T-helper 17 cell (primary cell): Measurements from ENCODE around the gene DCTN3. TPM values are rescaled to one million over a fixed set of nuclear protein-coding genes. Genes with fewer than 3 reads are reported as not detected.
A peak's percentile ranks its signal among the peaks of the same experiment; 100 is the strongest.

Source experiments
- ATAC-seq: fragments of 150-1000 bp; cut with Tn5 transposase; 2 replicates; pipeline ENCODE4 v1.10.0; 2021; ENCODE audit warnings: mild to moderate bottlenecking, moderate library complexity
- DNase-seq, 3 donors: peaks; one replicate each; pipeline versions ENCODE4 v3.0.0 to v3.0.0-alpha.2; 2020 to 2021
- H3K9me3 ChIP-seq: one replicate; pipeline ENCODE4 v1.7.0; 2013; ENCODE audit warnings: low read length, mild to moderate bottlenecking; ENCODE audit not compliant: control insufficient read depth, poor library complexity, severe bottlenecking
- H3K27ac Mint-ChIP-seq: one replicate; pipeline ENCODE4 v1.8.0; 2022; ENCODE audit warnings: mild to moderate bottlenecking, moderate library complexity, mixed read lengths
- H3K27me3 Mint-ChIP-seq: one replicate; pipeline ENCODE4 v1.8.0; 2022; ENCODE audit warnings: mixed read lengths
- H3K36me3 Mint-ChIP-seq: one replicate; pipeline ENCODE4 v1.8.0; 2022; ENCODE audit warnings: low read depth, mixed read lengths
- H3K4me1 Mint-ChIP-seq: one replicate; pipeline ENCODE4 v1.8.0; 2022; ENCODE audit warnings: mild to moderate bottlenecking, mixed read lengths
- H3K4me3 Mint-ChIP-seq: one replicate; pipeline ENCODE4 v1.8.0; 2022; ENCODE audit warnings: mild to moderate bottlenecking, moderate library complexity, mixed read lengths
- total RNA-seq, 4 donors: library from RNA in 2 of 4; stranded (reverse) in 2 of 4; gene quantifications; one replicate each; pipeline ENCODE4 v1.2.3 and lab custom pipeline; 2022 to 2026

The DCTN3 gene
- total RNA-seq, 2 donors from 2014 or later = 76.4 to 82.4 TPM

DNA sequence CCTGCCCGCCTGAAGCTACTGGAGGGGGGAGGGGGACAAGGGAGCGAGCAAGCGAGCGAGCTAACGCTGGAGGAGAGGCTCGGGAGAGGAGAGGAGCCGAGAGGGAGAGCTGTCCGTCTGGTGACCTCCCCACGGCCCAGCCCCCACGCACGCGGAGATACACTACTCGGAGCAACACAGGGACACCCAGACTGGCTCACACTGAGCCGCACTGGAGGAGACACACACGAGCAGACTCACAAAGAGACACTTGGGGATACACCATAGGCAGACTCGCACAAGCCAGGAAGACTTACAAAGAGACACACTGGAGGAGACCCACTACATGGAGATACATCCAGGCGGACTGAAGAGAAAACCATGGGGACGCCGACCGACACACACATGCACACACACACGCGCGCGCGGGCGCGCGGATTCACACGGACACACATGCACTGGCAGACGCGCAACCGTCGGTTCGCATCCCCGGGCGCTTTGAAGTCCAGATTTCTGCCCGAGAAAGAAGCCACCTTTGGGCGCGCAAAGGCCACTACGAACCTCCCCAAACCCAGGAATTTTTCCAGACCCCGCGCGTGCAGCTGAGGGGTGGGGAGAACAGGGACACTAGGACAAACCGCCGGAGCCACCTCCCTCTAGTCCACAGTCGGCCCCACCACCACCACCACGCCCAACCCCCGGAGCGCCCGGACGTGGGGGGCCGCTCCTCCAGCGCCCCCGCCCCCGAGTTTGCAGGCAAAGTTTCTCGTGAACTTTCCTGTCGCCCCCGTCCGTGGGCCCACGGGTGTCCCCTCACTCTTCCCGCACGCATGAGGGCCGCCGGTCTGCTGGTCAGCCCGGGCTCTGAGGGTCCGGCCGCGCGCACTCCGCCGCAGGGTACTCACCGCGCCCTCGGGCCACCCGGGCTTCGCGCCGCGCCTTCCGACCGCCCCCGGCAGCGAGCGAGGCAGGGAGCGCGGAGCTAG lies 31.3 kb downstream of the DCTN3 start:
- H3K4me1 Mint-ChIP-seq = peaks cover 33% of the 10 kb centered on the region
- H3K36me3 Mint-ChIP-seq = peaks cover 10% of the 10 kb centered on the region
- DNase-seq = no peak
- no peak overlapping the region for H3K27ac Mint-ChIP-seq
- H3K9me3 ChIP-seq = no peaks in the 10 kb centered on the region
- peaks cover 92% of the 10 kb centered on the region for H3K27me3 Mint-ChIP-seq
- H3K4me3 Mint-ChIP-seq = peak overlapping the region; percentile 88
- ATAC-seq = no peak

DNA sequence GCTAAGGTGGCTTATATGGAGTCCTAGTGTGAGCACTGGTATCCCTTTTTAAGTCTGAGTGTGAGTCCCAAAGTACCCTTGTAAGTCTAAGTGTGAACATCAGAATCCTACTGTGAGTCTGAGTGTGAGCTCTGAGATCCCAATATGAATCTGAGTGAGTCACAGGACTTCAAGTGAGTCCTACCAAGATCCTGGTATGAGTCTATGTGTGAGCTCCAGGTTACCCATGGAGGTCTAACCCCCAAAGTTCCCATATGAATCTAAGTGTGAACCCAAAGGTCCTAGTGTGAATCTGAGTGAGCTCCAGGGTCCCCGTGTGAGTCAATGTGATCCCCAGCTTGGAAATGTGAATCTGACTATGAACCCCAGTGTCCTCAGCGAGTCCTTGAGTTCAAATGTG lies 33.0 kb downstream of the DCTN3 start:
- Mint-ChIP-seq H3K4me3 (peak overlapping the region; percentile 31), H3K27me3 (peaks cover 93% of the 10 kb centered on the region), H3K36me3 (peaks cover 11% of the 10 kb centered on the region), H3K4me1 (peaks cover 28% of the 10 kb centered on the region), H3K27ac (no peak overlapping the region)
- no peaks in the 10 kb centered on the region for H3K9me3 ChIP-seq
- DNase-seq (no peak), ATAC-seq (no peak)

DNA sequence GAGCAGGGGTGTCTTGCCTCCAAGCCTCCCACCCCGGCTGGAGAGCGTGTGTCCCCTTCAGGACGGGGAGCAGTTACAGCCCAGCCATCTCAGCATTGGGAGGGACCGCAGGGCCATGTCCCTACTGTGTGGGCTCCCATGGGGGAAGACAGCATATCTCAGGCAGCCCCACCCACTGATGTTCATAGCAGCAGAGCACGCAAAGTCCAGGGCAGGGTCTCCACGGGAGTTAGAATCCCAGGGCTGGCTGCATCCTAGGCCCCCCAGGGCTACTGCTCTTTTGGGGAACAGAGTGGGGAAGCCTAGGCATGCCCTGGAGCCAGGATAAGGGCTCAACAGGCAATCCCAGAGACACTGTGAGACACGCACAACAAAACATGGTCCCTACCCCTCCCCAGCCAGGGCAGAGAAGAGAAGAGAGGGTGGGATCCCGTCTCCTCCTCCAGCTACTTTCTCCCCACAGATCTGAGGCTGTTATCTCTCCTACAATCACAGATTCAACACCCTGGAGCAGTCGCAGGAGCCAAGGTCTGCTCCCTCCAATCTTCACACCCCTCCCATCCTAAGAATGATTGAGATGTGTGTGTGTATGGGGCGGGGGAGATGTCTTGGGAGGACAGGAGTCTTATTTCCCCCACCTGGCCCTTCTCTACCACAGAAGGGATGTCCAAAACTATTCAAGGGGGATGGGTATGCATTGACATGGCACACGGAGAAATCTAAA lies 34.2 kb downstream of the DCTN3 start:
- H3K4me3 Mint-ChIP-seq = no peak overlapping the region
- peaks cover 12% of the 10 kb centered on the region for H3K36me3 Mint-ChIP-seq
- peaks cover 24% of the 10 kb centered on the region for H3K4me1 Mint-ChIP-seq
- DNase-seq (no peak), ATAC-seq (no peak)
- H3K9me3 ChIP-seq = no peaks in the 10 kb centered on the region
- peak overlapping the region; percentile 66 for H3K27ac Mint-ChIP-seq
- H3K27me3 Mint-ChIP-seq = peaks cover 93% of the 10 kb centered on the region

DNA sequence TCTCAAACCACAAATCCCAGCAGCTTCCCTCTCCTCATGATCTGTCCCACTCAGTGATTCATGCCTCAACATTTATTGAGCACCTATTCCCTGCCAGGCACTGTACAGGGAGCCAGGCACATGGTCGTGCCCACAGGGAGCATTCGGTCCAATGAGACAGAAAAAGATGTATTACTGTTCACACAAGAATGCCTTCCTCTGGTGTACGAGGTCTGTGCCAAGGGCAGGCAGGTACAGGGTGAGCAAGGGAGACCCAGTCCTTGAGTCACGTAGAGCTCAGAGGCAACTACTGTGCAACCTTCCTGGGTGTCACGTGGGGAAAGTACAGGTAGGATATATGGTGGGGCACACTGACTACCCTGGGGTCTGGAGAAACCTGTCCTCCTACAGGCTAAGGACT lies 35.3 kb downstream of the DCTN3 start:
- Mint-ChIP-seq H3K36me3 (peaks cover 16% of the 10 kb centered on the region), H3K27me3 (peaks cover 93% of the 10 kb centered on the region), H3K27ac (no peak overlapping the region), H3K4me1 (peaks cover 17% of the 10 kb centered on the region), H3K4me3 (no peak overlapping the region)
- no peak for DNase-seq
- ATAC-seq = no peak
- H3K9me3 ChIP-seq = no peaks in the 10 kb centered on the region

DNA sequence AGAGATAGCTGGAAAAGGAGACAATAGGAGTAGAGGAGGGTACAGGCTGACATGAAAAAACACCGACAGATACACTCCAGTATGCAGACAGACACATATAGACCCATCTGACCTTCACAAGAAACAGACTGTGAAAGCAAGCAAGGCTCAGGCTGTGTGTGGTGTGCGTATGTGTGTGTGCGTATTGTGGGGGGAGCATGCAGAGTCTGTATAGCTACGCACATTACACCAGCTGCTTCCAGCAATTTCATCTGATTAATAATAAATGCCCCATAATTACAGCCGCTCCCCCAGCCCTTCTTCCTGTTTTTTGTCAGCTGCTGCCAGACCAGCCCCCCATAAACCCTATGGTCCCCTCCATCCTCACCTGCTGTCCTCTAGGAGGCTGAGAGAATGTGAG lies 37.5 kb downstream of the DCTN3 start:
- no peaks in the 10 kb centered on the region for H3K9me3 ChIP-seq
- Mint-ChIP-seq H3K27ac (no peak overlapping the region), H3K36me3 (peaks cover 16% of the 10 kb centered on the region), H3K4me1 (peaks cover 12% of the 10 kb centered on the region), H3K4me3 (no peak overlapping the region), H3K27me3 (peaks cover 95% of the 10 kb centered on the region)
- ATAC-seq (no peak), DNase-seq (no peak)

DNA sequence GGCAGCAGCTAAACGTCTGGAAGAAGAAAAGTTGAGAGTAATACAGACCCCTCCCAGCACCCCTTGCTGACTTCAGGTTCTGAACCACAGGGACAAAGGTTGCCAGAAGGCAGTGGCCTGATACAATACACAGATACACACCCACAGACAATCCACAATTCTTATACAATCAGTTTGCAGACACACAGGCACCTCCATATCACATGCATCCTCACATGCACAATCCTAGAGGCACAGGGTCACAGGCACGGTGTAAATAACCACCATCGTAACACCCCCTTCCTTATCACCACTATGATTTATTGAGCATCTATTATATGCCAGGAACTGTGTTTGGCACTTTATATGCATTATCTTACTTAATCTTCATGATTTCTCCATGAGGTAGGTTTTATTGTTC lies 39.0 kb downstream of the DCTN3 start:
- Mint-ChIP-seq H3K4me3 (no peak overlapping the region), H3K36me3 (peaks cover 23% of the 10 kb centered on the region), H3K27ac (no peak overlapping the region), H3K4me1 (peaks cover 18% of the 10 kb centered on the region), H3K27me3 (peaks cover 93% of the 10 kb centered on the region)
- DNase-seq (no peak), ATAC-seq (no peak)
- H3K9me3 ChIP-seq = no peaks in the 10 kb centered on the region

DNA sequence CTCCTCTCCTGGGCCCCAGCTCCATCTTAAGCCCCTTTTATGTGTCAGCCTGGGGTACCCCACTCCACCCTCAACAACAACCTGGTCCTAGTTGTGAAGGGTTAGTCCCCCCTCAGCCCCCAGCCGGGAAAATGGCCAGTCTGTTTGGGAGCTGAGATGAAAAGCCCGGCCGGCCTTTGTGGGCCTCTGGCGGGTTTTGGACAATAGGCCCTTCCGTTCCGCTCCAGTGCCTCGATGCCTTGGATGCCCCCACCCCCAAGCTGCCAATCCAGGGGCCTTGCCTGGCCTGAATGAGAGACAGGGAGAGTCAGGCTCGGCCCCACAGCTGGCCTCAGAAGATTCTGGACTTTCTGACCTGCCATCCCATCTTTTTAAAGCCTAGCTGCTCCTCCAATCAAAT lies 39.9 kb downstream of the DCTN3 start:
- no peaks in the 10 kb centered on the region for H3K9me3 ChIP-seq
- DNase-seq = no peak
- ATAC-seq = no peak
- Mint-ChIP-seq H3K27me3 (peaks cover 91% of the 10 kb centered on the region), H3K36me3 (peaks cover 26% of the 10 kb centered on the region), H3K4me1 (peaks cover 20% of the 10 kb centered on the region), H3K27ac (no peak overlapping the region), H3K4me3 (no peak overlapping the region)

DNA sequence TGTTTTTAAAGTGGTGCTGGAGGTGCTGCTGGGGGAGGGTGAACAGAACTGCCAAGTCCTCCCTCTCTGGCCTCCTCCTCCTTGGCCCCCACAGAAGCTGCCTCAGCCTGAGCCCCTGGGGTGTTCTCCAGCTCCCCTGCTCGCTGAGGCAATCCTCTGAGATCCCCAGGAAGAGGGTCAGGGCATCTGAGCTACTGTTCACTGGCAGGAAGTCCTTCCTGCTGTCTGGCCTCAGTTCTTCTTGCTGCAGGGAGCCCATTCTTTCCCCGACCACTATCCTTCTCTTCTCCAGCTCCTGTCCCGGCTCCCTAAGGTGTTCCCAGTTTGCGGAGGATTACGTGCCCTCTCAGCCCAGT lies 40.5 kb downstream of the DCTN3 start:
- ATAC-seq (no peak), DNase-seq (no peak)
- Mint-ChIP-seq H3K4me1 (peaks cover 20% of the 10 kb centered on the region), H3K4me3 (no peak overlapping the region), H3K36me3 (peaks cover 26% of the 10 kb centered on the region), H3K27ac (no peak overlapping the region), H3K27me3 (peaks cover 91% of the 10 kb centered on the region)
- H3K9me3 ChIP-seq = no peaks in the 10 kb centered on the region

DNA sequence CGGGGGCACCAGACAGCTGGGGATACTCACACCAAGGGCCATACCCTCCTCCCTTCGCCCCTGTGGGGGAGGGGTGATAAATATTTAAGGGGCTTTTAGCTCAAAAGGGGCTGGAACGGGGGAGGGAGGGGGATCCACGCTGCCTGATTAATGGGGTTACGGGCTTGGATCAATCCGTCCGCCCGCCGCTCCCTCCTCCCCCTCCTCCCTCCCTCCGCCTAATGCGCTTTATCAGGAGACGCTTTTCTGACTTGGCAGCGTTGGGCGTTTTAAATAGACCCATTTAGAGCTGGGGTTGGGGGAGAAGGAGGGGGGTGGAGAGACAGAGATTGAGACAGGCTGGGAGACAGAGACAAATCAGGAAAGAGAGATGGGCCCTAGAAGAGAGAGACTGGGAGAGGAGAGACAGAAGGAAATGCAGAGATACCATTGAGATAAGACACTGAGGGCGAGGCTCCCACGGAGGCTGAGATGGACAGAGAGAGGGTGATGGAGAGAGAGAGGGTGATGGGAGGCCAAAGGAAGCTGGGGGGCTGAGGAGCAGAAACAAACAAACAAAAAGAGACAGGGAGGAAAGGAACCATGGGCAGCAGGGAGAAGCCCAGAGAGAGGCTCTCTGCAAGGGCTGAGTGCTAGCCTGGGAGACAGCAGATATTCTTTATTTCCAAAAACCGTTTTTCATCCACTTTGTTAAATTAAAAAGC lies 41.0 kb downstream of the DCTN3 start:
- ATAC-seq = no peak
- peaks cover 26% of the 10 kb centered on the region for H3K36me3 Mint-ChIP-seq
- peaks cover 19% of the 10 kb centered on the region for H3K4me1 Mint-ChIP-seq
- peaks cover 90% of the 10 kb centered on the region for H3K27me3 Mint-ChIP-seq
- no peak for DNase-seq
- H3K27ac Mint-ChIP-seq = no peak overlapping the region
- peak overlapping the region; percentile 61 for H3K4me3 Mint-ChIP-seq
- no peaks in the 10 kb centered on the region for H3K9me3 ChIP-seq

DNA sequence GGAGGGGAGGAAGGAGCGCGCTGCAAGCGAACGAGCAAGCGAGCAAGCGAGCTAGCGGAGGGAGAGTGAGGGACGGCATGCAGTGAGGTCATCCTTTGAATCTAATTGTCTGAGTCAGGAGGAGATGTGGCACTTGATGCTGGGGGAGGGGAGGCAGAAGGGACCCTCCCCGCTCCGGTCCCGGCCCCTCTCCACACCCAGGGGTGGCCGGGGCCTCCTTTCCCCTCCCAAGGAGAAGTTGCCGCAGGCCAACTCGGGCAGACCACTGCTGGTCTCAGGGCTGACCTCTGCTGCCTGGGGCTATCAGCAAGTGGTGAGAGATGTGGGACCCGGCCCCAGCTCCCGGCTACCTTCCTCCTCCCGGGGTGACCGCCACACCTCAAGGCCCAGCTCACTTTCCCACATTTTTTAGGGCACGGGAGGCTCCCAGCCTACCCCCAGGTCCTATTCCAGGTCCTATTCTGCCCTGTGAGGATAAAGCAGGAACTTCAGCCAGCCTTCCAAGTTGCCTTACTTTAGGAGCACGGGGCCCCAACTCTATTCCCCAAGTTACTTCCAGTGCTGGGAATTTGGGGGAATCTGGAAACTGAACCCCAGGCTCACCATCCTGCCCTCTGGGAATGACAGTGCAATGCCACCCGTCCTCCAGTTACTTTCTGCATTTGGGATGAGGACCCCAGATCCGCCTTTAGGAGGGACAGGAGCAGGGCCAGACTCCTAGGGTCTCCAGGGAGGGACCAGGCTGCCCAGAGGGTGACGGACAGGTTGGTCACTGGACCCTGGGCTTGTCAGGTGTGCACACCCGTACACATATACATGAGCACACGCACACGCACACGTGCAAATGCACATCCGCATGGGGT lies 41.8 kb downstream of the DCTN3 start:
- peak overlapping the region; percentile 45 for H3K4me3 Mint-ChIP-seq
- no peak overlapping the region for H3K27ac Mint-ChIP-seq
- H3K4me1 Mint-ChIP-seq = peaks cover 22% of the 10 kb centered on the region
- H3K27me3 Mint-ChIP-seq = peaks cover 87% of the 10 kb centered on the region
- H3K9me3 ChIP-seq = no peaks in the 10 kb centered on the region
- ATAC-seq = peak; percentile 25
- H3K36me3 Mint-ChIP-seq = peaks cover 28% of the 10 kb centered on the region
- no peak for DNase-seq

DNA sequence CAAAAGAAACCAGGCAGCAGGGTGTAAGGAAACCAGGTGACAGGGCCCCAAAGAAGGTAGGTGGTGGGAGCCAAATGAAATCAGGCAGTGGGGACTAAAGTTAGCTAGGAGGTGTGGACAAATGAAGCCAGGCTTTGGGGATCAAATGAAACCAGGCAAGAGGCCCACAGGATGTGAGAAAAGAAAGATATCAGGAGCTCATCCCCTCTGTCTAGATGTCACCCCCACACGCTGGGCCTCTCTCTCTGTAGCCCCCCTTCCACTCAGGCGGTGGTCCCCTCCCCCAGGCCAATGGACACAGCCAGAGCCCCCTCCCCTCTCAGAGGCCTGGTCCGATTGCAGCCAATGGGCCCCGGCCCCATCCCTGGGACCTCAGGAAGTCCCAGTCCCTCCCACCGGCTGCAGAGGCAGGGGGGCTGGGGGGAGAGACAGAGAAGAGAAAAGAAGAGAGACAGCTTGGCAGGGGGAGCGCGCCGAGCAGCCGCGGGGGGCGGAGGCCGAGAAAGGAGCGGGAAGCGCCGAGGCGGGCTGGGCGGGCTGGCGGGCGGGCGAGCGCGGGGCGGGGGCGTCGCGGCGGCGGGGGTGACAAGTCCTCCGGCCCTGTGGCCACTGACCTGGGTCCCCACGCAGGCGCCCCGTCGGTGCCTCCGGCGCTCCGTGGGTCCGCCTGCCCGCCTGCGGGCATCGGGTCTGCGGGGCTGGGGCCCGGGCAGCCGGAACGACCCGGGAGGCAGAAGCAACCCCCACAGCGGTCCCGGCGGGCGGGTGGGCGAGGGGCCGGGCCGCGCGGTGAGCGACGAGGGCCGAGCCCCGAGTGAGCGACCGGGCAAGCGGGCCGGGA lies 42.7 kb downstream of the DCTN3 start:
- H3K4me1 Mint-ChIP-seq = peaks cover 22% of the 10 kb centered on the region
- DNase-seq (no peak), ATAC-seq (no peak)
- H3K27ac Mint-ChIP-seq = no peak overlapping the region
- peaks cover 81% of the 10 kb centered on the region for H3K27me3 Mint-ChIP-seq
- peak overlapping the region; percentile 89 for H3K4me3 Mint-ChIP-seq
- H3K9me3 ChIP-seq = no peaks in the 10 kb centered on the region
- peaks cover 27% of the 10 kb centered on the region for H3K36me3 Mint-ChIP-seq
